ENCODE data around the gene DCAF17. TPM values are rescaled to one million over a fixed set of nuclear protein-coding genes. Genes with fewer than 3 reads are reported as not detected.

The DCAF17 gene
- total RNA-seq, 2 experiments from 2014 or later, result 13.0 to 14.3 TPM

DNA sequence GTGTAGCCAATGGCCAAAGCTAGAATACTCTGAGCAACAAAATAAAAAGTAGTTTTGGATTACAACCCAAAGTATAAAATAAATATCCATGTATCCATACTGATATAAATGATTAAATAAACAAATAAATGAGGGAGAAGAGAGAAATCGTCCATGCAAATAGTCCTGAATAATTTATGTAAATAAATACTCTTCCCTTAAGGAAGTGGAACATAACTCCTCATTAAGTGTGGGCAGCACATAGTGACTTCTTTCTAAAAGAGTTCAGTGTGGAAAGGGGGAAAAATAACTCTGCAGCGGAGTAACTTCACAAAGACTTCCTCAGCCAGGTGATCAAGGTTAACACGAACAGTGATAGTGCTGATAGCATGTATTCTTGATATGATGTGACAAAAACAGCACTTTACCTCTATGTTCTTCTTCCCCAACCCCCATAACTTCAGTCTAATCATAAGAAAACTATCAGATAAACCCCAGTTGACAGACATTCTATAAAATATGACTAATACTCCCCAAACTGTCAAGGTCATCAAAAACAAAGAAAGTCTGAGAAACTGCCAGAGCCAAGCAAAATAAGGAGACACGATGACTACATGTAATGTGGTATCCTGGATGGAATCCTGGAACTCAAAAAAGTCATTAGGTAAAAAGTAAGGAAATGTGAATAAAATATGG is 31.0 kb upstream of the DCAF17 start:
- no peak overlapping the region for H3K27ac Mint-ChIP-seq
- intact Hi-C loops (cut with DNase I, micrococcal nuclease), result no loop called here

DNA sequence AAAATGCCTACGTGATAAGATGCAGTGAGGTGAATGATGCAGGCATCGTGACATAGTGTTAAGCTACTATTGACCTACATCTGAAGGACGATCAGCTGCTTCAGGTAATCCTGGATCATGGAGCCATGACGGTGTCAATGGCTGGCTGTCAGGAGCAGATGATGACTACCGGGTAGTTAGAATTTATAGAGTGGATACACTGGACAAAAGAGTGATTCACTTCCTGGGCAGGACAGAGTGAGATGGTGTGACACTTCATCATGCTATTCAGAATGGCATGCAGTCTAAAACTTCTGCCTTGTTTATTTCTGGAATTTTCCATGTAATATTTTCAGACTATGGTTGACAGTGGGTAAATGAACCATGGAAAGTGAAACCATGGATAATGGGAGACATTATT is 29.8 kb upstream of the DCAF17 start:
- Mint-ChIP-seq H3K4me1 (ENCODE audit: low read depth) (peaks cover 26% of the 10 kb centered on the region), H3K27me3 (no peaks in the 10 kb centered on the region), H3K36me3 (ENCODE audit: low read depth) (no peaks in the 10 kb centered on the region), H3K9me3 (peaks cover 3% of the 10 kb centered on the region), H3K4me3 (no peak overlapping the region), H3K27ac (no peak overlapping the region)
- ATAC-seq (ENCODE audit: poor library complexity), result no peak
- intact Hi-C loops (cut with DNase I, micrococcal nuclease), result no loop called here
- Histone ChIP-seq H3K27ac (ENCODE audit: low read depth in 1 of 2, low read length in 2 of 2) (no peak overlapping the region), H3K9me3 (ENCODE audit: control insufficient read depth in 1 of 2, insufficient read depth in 1 of 2, low read length in 2 of 2) (no peaks in the 10 kb centered on the region), H3K36me3 (ENCODE audit: insufficient read depth, low read length) (no peaks in the 10 kb centered on the region), H3K27me3 (ENCODE audit: control insufficient read depth in 1 of 2, insufficient read depth in 2 of 2, low read length in 2 of 2) (no peaks in the 10 kb centered on the region), H3K4me1 (ENCODE audit: insufficient read depth, low read length) (no peaks in the 10 kb centered on the region), H3K4me3 (ENCODE audit: low read length) (no peak overlapping the region)
- ChIA-PET POLR2A (no interaction called here), CTCF (no interaction called here)
- TF ChIP-seq, protein P1, sequence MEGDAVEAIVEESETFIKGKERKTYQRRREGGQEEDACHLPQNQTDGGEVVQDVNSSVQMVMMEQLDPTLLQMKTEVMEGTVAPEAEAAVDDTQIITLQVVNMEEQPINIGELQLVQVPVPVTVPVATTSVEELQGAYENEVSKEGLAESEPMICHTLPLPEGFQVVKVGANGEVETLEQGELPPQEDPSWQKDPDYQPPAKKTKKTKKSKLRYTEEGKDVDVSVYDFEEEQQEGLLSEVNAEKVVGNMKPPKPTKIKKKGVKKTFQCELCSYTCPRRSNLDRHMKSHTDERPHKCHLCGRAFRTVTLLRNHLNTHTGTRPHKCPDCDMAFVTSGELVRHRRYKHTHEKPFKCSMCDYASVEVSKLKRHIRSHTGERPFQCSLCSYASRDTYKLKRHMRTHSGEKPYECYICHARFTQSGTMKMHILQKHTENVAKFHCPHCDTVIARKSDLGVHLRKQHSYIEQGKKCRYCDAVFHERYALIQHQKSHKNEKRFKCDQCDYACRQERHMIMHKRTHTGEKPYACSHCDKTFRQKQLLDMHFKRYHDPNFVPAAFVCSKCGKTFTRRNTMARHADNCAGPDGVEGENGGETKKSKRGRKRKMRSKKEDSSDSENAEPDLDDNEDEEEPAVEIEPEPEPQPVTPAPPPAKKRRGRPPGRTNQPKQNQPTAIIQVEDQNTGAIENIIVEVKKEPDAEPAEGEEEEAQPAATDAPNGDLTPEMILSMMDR (IDR thresholded peaks at IDR 0.05), result no peak
- DNase-seq, result no peak

More for the DNA sequence above, 31.0 kb upstream of the DCAF17 start:
- Histone ChIP-seq H3K27me3 (ENCODE audit: control insufficient read depth in 1 of 2, insufficient read depth in 2 of 2, low read length in 2 of 2) (no peaks in the 10 kb centered on the region), H3K36me3 (ENCODE audit: insufficient read depth, low read length) (no peaks in the 10 kb centered on the region), H3K27ac (ENCODE audit: low read depth in 1 of 2, low read length in 2 of 2) (no peak overlapping the region), H3K9me3 (ENCODE audit: control insufficient read depth in 1 of 2, insufficient read depth in 1 of 2, low read length in 2 of 2) (no peaks in the 10 kb centered on the region), H3K4me1 (ENCODE audit: insufficient read depth, low read length) (no peaks in the 10 kb centered on the region), H3K4me3 (ENCODE audit: low read length) (no peak overlapping the region)
- Mint-ChIP-seq H3K4me3 (no peak overlapping the region), H3K4me1 (ENCODE audit: low read depth) (peaks cover 31% of the 10 kb centered on the region), H3K36me3 (ENCODE audit: low read depth) (no peaks in the 10 kb centered on the region), H3K9me3 (peaks cover 3% of the 10 kb centered on the region), H3K27me3 (no peaks in the 10 kb centered on the region)
- CTCF ChIA-PET, result no interaction called here
- no peak for DNase-seq
- no peak for ATAC-seq (ENCODE audit: poor library complexity)
- POLR2A ChIA-PET, result no interaction called here
- TF ChIP-seq, protein P1 (IDR thresholded peaks at IDR 0.05), result no peak

DNA sequence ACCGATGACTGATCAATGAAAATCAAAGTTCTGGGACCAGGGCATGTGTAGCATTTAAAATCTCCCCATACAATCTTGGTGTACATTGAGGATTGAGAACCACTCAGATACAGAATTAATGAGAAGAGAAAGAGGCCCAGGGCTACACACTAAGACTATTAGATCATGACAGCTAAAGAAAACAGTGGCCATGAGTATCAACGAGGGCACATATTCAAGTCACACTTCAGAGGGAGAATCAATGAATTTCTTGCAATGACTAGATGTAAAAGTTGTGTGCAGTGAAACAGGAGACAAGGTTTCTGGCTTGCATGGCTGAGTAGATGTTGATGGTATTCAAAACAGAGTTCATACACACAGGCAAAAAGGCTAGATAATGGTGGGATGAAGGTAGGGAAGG is 29.3 kb upstream of the DCAF17 start:
- no peak overlapping the region for H3K4me3 Mint-ChIP-seq
- Histone ChIP-seq H3K4me1 (ENCODE audit: insufficient read depth, low read length) (peaks cover 4% of the 10 kb centered on the region), H3K9me3 (ENCODE audit: control insufficient read depth in 1 of 2, insufficient read depth in 1 of 2, low read length in 2 of 2) (no peaks in the 10 kb centered on the region), H3K36me3 (ENCODE audit: insufficient read depth, low read length) (no peaks in the 10 kb centered on the region), H3K27me3 (ENCODE audit: control insufficient read depth in 1 of 2, insufficient read depth in 2 of 2, low read length in 2 of 2) (no peaks in the 10 kb centered on the region), H3K4me3 (ENCODE audit: low read length) (no peak overlapping the region), H3K27ac (ENCODE audit: low read depth in 1 of 2, low read length in 2 of 2) (no peak overlapping the region)
- CTCF ChIA-PET, result no interaction called here
- no peak overlapping the region for H3K27ac Mint-ChIP-seq
- peaks cover 23% of the 10 kb centered on the region for H3K4me1 Mint-ChIP-seq (ENCODE audit: low read depth)
- no peak for ATAC-seq (ENCODE audit: poor library complexity)
- no peaks in the 10 kb centered on the region for H3K27me3 Mint-ChIP-seq
- intact Hi-C loops (cut with DNase I, micrococcal nuclease), result no loop called here
- no peak for DNase-seq
- TF ChIP-seq, protein P1 (IDR thresholded peaks at IDR 0.05), result no peak
- POLR2A ChIA-PET, result no interaction called here
- H3K36me3 Mint-ChIP-seq (ENCODE audit: low read depth), result no peaks in the 10 kb centered on the region
- H3K9me3 Mint-ChIP-seq, result peaks cover 3% of the 10 kb centered on the region

Data from CD4-positive, alpha-beta T cell (primary cell).